OCI-LY3 (cell line): ENCODE data around the gene ZNF778.

Experiments used
- H2AFZ ChIP-seq: fragments of 200-600, 300-600 bp; shearing (Covaris generic); 2 replicates; pipeline ENCODE4 v1.6.0; 2014; ENCODE audit warnings: antibody characterized with exemption, low read depth, low read length
- H3K27ac ChIP-seq: fragments of 200-600, 300-600 bp; sonication (generic); 2 replicates; pipeline ENCODE4 v1.5.1; 2014; ENCODE audit warnings: mild to moderate bottlenecking, low read length, moderate library complexity, mixed read lengths
- H3K27me3 ChIP-seq: fragments of 200-600, 300-600 bp; sonication (generic); 2 replicates; pipeline ENCODE4 v1.6.1; 2014; ENCODE audit warnings: low read depth, low read length, mixed read lengths
- H3K36me3 ChIP-seq: fragments of 200-600, 300-600 bp; sonication (generic); replicated peaks from 2 replicates; pipeline ENCODE3; 2014; ENCODE audit warnings: low read depth, low read length, mixed read lengths
- H3K4me1 ChIP-seq: fragments of 300-600, 200-600 bp; sonication (generic); 2 replicates; pipeline ENCODE4 v1.6.1; 2014; ENCODE audit warnings: low read length, mixed read lengths
- H3K4me2 ChIP-seq: fragments of 200-600, 300-600 bp; sonication (generic); 2 replicates; pipeline ENCODE4 v1.6.1; 2014; ENCODE audit warnings: low read length, mixed read lengths
- H3K4me3 ChIP-seq: fragments of 300-600, 200-600 bp; sonication (generic); 2 replicates; pipeline ENCODE4 v1.5.1; 2014; ENCODE audit warnings: antibody characterized with exemption, mild to moderate bottlenecking, low read length, moderate library complexity
- H3K79me2 ChIP-seq: fragments of 300-600, 200-600 bp; shearing (Covaris generic); 2 replicates; pipeline ENCODE4 v1.6.1; 2014; ENCODE audit warnings: mild to moderate bottlenecking, low read length, mixed read lengths
- H3K9ac ChIP-seq: fragments of 300-600, 200-600 bp; shearing (Covaris generic); 2 replicates; pipeline ENCODE4 v1.6.0; 2014; ENCODE audit warnings: mild to moderate bottlenecking, low read length, moderate library complexity
- H3K9me3 ChIP-seq: fragments of 200-600, 300-600 bp; shearing (Covaris generic); 2 replicates; pipeline ENCODE4 v1.6.1; 2014; ENCODE audit warnings: low read length, mixed read lengths; ENCODE audit not compliant: insufficient read depth
- H4K20me1 ChIP-seq: fragments of 200-600, 300-600 bp; sonication (generic); 2 replicates; pipeline ENCODE4 v1.6.1; 2016; ENCODE audit warnings: low read length, mixed read lengths; ENCODE audit not compliant: insufficient read depth
- CTCF ChIP-seq: fragments of 200-600, 300-600 bp; sonication (generic); IDR thresholded peaks from 2 replicates; pipeline ENCODE4 v1.5.1; 2014; ENCODE audit warnings: antibody characterized with exemption, low read length, low read depth
- EZH2phosphoT487 ChIP-seq: fragments of 200-600 bp; shearing (Covaris generic); IDR thresholded peaks from 2 replicates; pipeline ENCODE4 v1.6.1; 2018; ENCODE audit warnings: antibody characterized with exemption, mixed run types, low read depth

ZNF778 gene

GRCh38 chr16:89175280-89176146 lies 42.0 kb upstream of the ZNF778 start:
- Histone ChIP-seq H3K36me3 (no peaks in the 10 kb centered on the region), H2AFZ (no peak overlapping the region), H3K4me1 (peaks cover 8% of the 10 kb centered on the region), H3K9me3 (no peaks in the 10 kb centered on the region), H3K27me3 (peaks cover 27% of the 10 kb centered on the region), H3K27ac (no peak overlapping the region), H3K9ac (no peak overlapping the region), H4K20me1 (no peaks in the 10 kb centered on the region; the same call in 1 of the 2 replicates), H3K4me3 (no peak overlapping the region), H3K4me2 (no peak overlapping the region), H3K79me2 (no peaks in the 10 kb centered on the region)
- TF ChIP-seq EZH2phosphoT487 (no peak), CTCF (no peak)

DNA sequence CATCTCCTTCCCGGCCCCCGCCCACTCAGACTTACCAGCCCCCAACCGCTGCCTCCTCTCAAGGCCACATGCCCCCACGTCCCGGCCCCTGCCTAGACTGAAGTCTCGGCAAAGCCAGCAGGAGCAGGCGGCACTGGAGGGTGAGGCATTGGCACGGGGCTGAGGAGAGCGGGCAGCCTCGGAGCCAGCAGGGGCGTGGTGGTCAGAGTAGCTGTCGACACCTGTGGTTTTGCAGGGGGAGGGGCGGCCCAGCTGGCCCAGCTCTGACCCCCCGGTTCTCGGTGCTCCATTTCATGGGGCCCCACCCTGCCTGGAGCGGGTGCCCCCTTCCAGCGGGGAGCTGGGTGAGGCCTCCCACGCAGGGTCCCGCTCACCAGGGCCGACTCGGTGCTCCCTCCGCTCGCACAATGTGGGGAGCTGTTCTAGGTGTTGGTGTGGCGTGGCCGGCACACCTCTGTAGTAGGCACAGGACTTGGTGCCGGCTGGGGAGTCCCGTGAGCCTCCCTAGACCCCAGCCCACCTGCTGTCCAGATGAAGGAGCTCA lies 41.3 kb upstream of the ZNF778 start:
- no peak overlapping the region for H3K4me2 ChIP-seq
- H3K27me3 ChIP-seq, result peaks cover 23% of the 10 kb centered on the region
- no peaks in the 10 kb centered on the region for H3K79me2 ChIP-seq
- H3K9me3 ChIP-seq, result no peaks in the 10 kb centered on the region
- no peak overlapping the region for H3K27ac ChIP-seq
- no peak overlapping the region for H3K9ac ChIP-seq
- H4K20me1 ChIP-seq, result no peaks in the 10 kb centered on the region; the same call in 1 of the 2 replicates
- peaks cover 3% of the 10 kb centered on the region; the same call in 1 of the 2 replicates for H3K4me1 ChIP-seq
- H3K4me3 ChIP-seq, result no peak overlapping the region
- TF ChIP-seq EZH2phosphoT487 (no peak), CTCF (no peak)
- no peaks in the 10 kb centered on the region for H3K36me3 ChIP-seq
- H2AFZ ChIP-seq, result no peak overlapping the region

- H3K9me3 ChIP-seq, result no peaks in the 10 kb centered on the region
- peaks cover 2% of the 10 kb centered on the region; the same call in 1 of the 2 replicates for H3K4me1 ChIP-seq
- H3K27ac ChIP-seq, result no peak overlapping the region
- no peak for TF ChIP-seq EZH2phosphoT487
- no peak for TF ChIP-seq CTCF
- H3K9ac ChIP-seq, result no peak overlapping the region
- H3K27me3 ChIP-seq, result peaks cover 22% of the 10 kb centered on the region
- no peak overlapping the region for H3K4me3 ChIP-seq
- no peaks in the 10 kb centered on the region for H3K79me2 ChIP-seq
- no peaks in the 10 kb centered on the region; the same call in 1 of the 2 replicates for H4K20me1 ChIP-seq
- no peaks in the 10 kb centered on the region for H3K36me3 ChIP-seq
- H3K4me2 ChIP-seq, result no peak overlapping the region
- H2AFZ ChIP-seq, result no peak overlapping the region
Measured at GRCh38 chr16:89176717-89177116, 40.8 kb upstream of the ZNF778 start.

DNA sequence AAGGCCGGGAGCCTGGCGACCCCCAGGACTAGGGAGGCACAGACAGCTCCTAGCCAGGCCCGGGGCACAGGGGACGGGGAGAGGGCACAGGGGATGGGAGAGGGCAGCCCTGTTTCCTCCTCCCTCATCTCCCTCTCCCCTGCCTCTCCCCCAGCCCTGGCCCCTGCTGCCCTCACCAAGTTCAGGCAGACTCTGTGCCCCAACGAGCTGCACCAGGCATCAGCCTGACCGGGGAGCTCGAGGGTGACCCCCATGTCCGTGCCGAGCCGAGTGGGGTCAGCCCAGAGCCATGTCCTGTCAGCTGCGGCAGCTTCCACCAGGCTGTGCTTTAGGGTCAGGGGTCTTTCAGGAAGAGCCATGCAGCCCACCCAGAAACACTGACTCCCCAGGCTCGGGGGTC lies 40.0 kb upstream of the ZNF778 start:
- Histone ChIP-seq H3K36me3 (no peaks in the 10 kb centered on the region), H3K27ac (no peak overlapping the region), H3K79me2 (no peaks in the 10 kb centered on the region), H2AFZ (no peak overlapping the region), H3K9ac (no peak overlapping the region), H3K4me3 (no peak overlapping the region), H3K27me3 (peaks cover 15% of the 10 kb centered on the region), H3K9me3 (no peaks in the 10 kb centered on the region), H3K4me2 (no peak overlapping the region), H4K20me1 (no peaks in the 10 kb centered on the region; the same call in 1 of the 2 replicates), H3K4me1 (no peaks in the 10 kb centered on the region)
- TF ChIP-seq EZH2phosphoT487, result no peak
- TF ChIP-seq CTCF, result no peak
